NT2/D1 (cell line): Measurements from ENCODE around the gene SPC24.

Experiments
- SUZ12 ChIP-seq: IDR thresholded peaks from 2 replicates; pipeline ENCODE4 v1.6.1; 2011; ENCODE audit not compliant: insufficient read length, insufficient read depth; ENCODE audit errors: extremely low read depth
- YY1 ChIP-seq: IDR thresholded peaks from 2 replicates; pipeline ENCODE4 v1.6.1; 2011; ENCODE audit not compliant: insufficient read length, insufficient read depth
- ZNF274 ChIP-seq: IDR thresholded peaks from 2 replicates; pipeline ENCODE4 v1.6.1; 2011; ENCODE audit warnings: mild to moderate bottlenecking, low read depth, low read length

DNA sequence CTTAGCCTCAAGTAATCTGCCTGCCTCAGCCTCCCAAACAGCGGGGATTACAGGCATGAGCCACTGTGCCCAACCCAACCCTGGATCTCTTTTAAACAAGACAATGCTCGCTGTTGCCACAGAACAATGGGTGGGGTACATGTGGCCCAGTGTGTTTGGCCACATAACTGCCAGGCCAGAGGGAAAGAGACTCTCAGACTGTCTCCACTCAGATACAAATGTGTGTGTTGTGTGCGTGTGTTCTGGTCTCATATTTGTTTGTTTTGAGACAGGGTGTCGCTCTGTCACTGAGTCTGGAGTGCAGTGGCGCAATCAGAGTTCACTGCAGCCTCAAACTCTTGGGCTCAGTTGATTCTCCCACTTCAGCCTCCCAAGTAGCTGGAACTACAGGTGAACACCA is 40.5 kb downstream of the SPC24 start:
- no peak for TF ChIP-seq SUZ12
- no peak for TF ChIP-seq YY1
- TF ChIP-seq ZNF274: no peak
